ENCODE results near the gene SLC16A1. TPM values are rescaled to one million over a fixed set of nuclear protein-coding genes. Genes with fewer than 3 reads are reported as not detected.
"Not testable (repeated sequence)": the region's sequence is repeated elsewhere in the genome, so short reads cannot be mapped to it uniquely, and the experiment has no call there.

SLC16A1 gene
- total and polyA plus RNA-seq, 2 experiments from 2014 or later, result 231 to 593 TPM

DNA sequence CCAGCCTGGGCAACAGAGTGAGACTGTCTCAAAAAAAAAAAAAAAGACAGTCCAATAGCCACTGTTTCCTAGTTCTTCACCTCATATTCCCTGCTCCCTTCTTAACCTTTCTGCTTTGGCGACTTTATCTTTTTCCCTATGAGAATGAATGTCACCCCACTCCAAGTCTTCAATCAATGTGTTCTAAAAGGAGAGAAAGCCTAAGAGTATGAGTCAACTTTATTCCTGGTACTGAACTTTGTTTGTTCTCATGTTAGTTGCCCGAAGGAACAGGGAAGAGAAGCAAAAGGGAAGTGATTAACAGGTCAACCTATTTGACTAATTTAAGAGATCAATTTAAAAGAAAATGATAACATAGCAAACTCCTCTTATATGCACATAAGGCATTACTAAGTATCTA is 39.9 kb upstream of the SLC16A1 start:
- Histone ChIP-seq H3K36me3 (ENCODE audit: insufficient read depth) (no peaks in the 10 kb centered on the region), H3K27me3 (ENCODE audit: insufficient read depth) (no peaks in the 10 kb centered on the region), H3K4me3 (no peak overlapping the region), H3K79me2 (replicated peaks; ENCODE audit: insufficient read depth) (no peaks in the 10 kb centered on the region; the same call in 1 of the 2 replicates), H3K9me2 (ENCODE audit: insufficient read depth) (no peaks in the 10 kb centered on the region), H4K20me1 (replicated peaks; ENCODE audit: insufficient read depth) (no peaks in the 10 kb centered on the region), H3K4me1 (ENCODE audit: insufficient read depth) (peaks cover 14% of the 10 kb centered on the region; the same call in 1 of the 2 replicates), H2AFZ (no peak overlapping the region), H3K4me2 (no peak overlapping the region), H3F3A (replicated peaks; ENCODE audit: low read depth) (0 out of 2 replicates have a peak, but pooled peaks cover 3% of the 10 kb centered on the region), H3K27ac (ENCODE audit: low read depth) (no peak overlapping the region)
- Mint-ChIP-seq H3K27me3 (ENCODE audit: insufficient read depth, low read depth, poor library complexity) (peaks cover 6% of the 10 kb centered on the region), H3K4me3 (no peak overlapping the region), H3K4me1 (peaks cover 10% of the 10 kb centered on the region), H3K27ac (no peak overlapping the region), H3K9me3 (no peaks in the 10 kb centered on the region), H3K36me3 (ENCODE audit: low read depth) (peaks cover 15% of the 10 kb centered on the region; the same call in 2 of the 3 replicates)
- no peak for DNase-seq (ENCODE audit: low spot score)
- ATAC-seq, result no peak
- TF ChIP-seq, protein P1, sequence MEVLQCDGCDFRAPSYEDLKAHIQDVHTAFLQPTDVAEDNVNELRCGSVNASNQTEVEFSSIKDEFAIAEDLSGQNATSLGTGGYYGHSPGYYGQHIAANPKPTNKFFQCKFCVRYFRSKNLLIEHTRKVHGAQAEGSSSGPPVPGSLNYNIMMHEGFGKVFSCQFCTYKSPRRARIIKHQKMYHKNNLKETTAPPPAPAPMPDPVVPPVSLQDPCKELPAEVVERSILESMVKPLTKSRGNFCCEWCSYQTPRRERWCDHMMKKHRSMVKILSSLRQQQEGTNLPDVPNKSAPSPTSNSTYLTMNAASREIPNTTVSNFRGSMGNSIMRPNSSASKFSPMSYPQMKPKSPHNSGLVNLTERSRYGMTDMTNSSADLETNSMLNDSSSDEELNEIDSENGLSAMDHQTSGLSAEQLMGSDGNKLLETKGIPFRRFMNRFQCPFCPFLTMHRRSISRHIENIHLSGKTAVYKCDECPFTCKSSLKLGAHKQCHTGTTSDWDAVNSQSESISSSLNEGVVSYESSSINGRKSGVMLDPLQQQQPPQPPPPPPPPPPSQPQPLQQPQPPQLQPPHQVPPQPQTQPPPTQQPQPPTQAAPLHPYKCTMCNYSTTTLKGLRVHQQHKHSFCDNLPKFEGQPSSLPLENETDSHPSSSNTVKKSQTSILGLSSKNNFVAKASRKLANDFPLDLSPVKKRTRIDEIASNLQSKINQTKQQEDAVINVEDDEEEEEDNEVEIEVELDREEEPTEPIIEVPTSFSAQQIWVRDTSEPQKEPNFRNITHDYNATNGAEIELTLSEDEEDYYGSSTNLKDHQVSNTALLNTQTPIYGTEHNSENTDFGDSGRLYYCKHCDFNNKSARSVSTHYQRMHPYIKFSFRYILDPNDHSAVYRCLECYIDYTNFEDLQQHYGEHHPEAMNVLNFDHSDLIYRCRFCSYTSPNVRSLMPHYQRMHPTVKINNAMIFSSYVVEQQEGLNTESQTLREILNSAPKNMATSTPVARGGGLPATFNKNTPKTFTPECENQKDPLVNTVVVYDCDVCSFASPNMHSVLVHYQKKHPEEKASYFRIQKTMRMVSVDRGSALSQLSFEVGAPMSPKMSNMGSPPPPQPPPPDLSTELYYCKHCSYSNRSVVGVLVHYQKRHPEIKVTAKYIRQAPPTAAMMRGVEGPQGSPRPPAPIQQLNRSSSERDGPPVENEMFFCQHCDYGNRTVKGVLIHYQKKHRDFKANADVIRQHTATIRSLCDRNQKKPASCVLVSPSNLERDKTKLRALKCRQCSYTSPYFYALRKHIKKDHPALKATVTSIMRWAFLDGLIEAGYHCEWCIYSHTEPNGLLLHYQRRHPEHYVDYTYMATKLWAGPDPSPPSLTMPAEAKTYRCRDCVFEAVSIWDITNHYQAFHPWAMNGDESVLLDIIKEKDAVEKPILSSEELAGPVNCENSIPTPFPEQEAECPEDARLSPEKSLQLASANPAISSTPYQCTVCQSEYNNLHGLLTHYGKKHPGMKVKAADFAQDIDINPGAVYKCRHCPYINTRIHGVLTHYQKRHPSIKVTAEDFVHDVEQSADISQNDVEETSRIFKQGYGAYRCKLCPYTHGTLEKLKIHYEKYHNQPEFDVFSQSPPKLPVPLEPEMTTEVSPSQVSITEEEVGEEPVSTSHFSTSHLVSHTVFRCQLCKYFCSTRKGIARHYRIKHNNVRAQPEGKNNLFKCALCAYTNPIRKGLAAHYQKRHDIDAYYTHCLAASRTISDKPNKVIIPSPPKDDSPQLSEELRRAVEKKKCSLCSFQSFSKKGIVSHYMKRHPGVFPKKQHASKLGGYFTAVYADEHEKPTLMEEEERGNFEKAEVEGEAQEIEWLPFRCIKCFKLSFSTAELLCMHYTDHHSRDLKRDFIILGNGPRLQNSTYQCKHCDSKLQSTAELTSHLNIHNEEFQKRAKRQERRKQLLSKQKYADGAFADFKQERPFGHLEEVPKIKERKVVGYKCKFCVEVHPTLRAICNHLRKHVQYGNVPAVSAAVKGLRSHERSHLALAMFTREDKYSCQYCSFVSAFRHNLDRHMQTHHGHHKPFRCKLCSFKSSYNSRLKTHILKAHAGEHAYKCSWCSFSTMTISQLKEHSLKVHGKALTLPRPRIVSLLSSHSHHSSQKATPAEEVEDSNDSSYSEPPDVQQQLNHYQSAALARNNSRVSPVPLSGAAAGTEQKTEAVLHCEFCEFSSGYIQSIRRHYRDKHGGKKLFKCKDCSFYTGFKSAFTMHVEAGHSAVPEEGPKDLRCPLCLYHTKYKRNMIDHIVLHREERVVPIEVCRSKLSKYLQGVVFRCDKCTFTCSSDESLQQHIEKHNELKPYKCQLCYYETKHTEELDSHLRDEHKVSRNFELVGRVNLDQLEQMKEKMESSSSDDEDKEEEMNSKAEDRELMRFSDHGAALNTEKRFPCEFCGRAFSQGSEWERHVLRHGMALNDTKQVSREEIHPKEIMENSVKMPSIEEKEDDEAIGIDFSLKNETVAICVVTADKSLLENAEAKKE (CRISPR knock-in tag; IDR thresholded peaks at IDR 0.05), result no peak
- TF ChIP-seq NANOG (IDR thresholded peaks at IDR 0.05; ENCODE audit: borderline replicate concordance) (no peak), CTCF (conservative IDR thresholded peaks at IDR 0.05; ENCODE audit: low read depth in 2 of 2) (no peak)

DNA sequence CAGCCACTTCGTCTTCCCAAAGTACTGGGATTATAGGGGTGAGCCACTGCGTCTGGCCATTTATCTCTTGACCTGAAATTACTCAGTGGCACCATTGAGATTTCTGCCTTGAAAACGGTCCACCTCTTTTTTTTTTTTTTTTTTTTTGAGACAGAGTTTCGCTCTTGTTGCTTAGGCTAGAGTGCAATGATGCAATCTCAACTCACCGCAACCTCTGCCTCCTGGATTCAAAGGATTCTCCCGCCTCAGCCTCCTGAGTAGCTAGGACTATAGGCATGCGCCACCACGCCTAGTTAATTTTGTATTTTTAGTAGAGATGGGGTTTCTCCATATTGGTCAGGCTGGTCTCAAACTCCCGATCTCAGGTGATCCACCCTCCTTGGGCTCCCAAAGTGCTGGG is 39.0 kb upstream of the SLC16A1 start:
- not testable (repeated sequence) for H3K27me3 ChIP-seq (ENCODE audit: insufficient read depth); H3K9me3 Mint-ChIP-seq; H3K4me3 Mint-ChIP-seq; H3F3A ChIP-seq (replicated peaks; ENCODE audit: low read depth); H3K36me3 ChIP-seq (ENCODE audit: insufficient read depth); H3K79me2 ChIP-seq (replicated peaks; ENCODE audit: insufficient read depth); H4K20me1 ChIP-seq (replicated peaks; ENCODE audit: insufficient read depth); H3K4me3 ChIP-seq; DNase-seq (ENCODE audit: low spot score); H3K27me3 Mint-ChIP-seq (ENCODE audit: insufficient read depth, low read depth, poor library complexity); H3K9me2 ChIP-seq (ENCODE audit: insufficient read depth); H3K4me2 ChIP-seq; ATAC-seq; H2AFZ ChIP-seq
- Mint-ChIP-seq H3K27ac (peak overlapping the region; percentile 8; the same call in 1 of the 2 replicates), H3K4me1 (peaks cover 10% of the 10 kb centered on the region), H3K36me3 (ENCODE audit: low read depth) (peaks cover 11% of the 10 kb centered on the region; the same call in 1 of the 3 replicates)
- H3K27ac ChIP-seq (ENCODE audit: low read depth), result 0 out of 2 replicates have a peak overlapping the region, but pooled peaks have one; percentile 33
- peaks cover 14% of the 10 kb centered on the region; the same call in 1 of the 2 replicates for H3K4me1 ChIP-seq (ENCODE audit: insufficient read depth)

All from GM23338 (cell line).